Trophoblast cell (in vitro differentiated cells and primary cell): ENCODE measurements around the gene MRPL4.
A peak's percentile ranks its signal among the peaks of the same experiment; 100 is the strongest.

ENCODE experiments used
- DNase-seq, 2 donors: peaks; one replicate each; pipeline ENCODE4 v3.0.0-alpha.2; 2016
- H2AFZ ChIP-seq: 2 replicates; pipeline ENCODE4 v1.6.1; 2013; ENCODE audit warnings: low read length, moderate library complexity, mild to moderate bottlenecking; ENCODE audit not compliant: insufficient read depth, poor library complexity
- H2AK5ac ChIP-seq: 2 replicates; pipeline ENCODE4 v1.6.1; 2013; ENCODE audit warnings: mild to moderate bottlenecking, low read length
- H2BK120ac ChIP-seq: 2 replicates; pipeline ENCODE4 v1.6.1; 2013; ENCODE audit warnings: low read length, mild to moderate bottlenecking, moderate library complexity; ENCODE audit not compliant: insufficient read depth, poor library complexity
- H2BK12ac ChIP-seq: 2 replicates; pipeline ENCODE4 v1.6.1; 2013; ENCODE audit warnings: mild to moderate bottlenecking, low read length, moderate library complexity
- H2BK5ac ChIP-seq: 2 replicates; pipeline ENCODE4 v1.6.1; 2013; ENCODE audit warnings: low read length, low read depth, moderate library complexity, mild to moderate bottlenecking; ENCODE audit not compliant: poor library complexity
- H3K14ac ChIP-seq: 2 replicates; pipeline ENCODE4 v1.6.1; 2013; ENCODE audit warnings: mild to moderate bottlenecking, low read length
- H3K18ac ChIP-seq: 2 replicates; pipeline ENCODE4 v1.6.1; 2013; ENCODE audit warnings: mild to moderate bottlenecking, low read length
- H3K23ac ChIP-seq: 2 replicates; pipeline ENCODE4 v1.6.1; 2013; ENCODE audit warnings: low read length
- H3K27ac ChIP-seq: 2 replicates; pipeline ENCODE4 v1.5.1; 2013; ENCODE audit warnings: low read depth, mild to moderate bottlenecking, inconsistent platforms, low read length, moderate library complexity
- H3K27me3 ChIP-seq: 2 replicates; pipeline ENCODE4 v1.6.1; 2013; ENCODE audit warnings: inconsistent platforms, mild to moderate bottlenecking, low read length, moderate library complexity; ENCODE audit not compliant: insufficient read depth
- H3K36me3 ChIP-seq, 2 experiments: 1 replicate in 1 of 2; 2 replicates in 1 of 2; pipeline ENCODE4 v1.6.1; 2013; ENCODE audit warnings: low read length in 2 of 2, mild to moderate bottlenecking in 2 of 2, moderate library complexity in 1 of 2; ENCODE audit not compliant: insufficient read depth in 2 of 2, control insufficient read depth in 1 of 2
- H3K4ac ChIP-seq: 2 replicates; pipeline ENCODE4 v1.6.1; 2013; ENCODE audit warnings: low read depth, mild to moderate bottlenecking, low read length, moderate library complexity
- H3K4me1 ChIP-seq, 2 experiments: 1 replicate in 1 of 2; 2 replicates in 1 of 2; pipeline ENCODE4 v1.6.1; 2013; ENCODE audit warnings: low read length in 2 of 2, mild to moderate bottlenecking in 2 of 2, moderate library complexity in 1 of 2; ENCODE audit not compliant: insufficient read depth in 2 of 2, control insufficient read depth in 1 of 2
- H3K4me2 ChIP-seq: 2 replicates; pipeline ENCODE4 v1.6.1; 2013; ENCODE audit warnings: inconsistent platforms, mild to moderate bottlenecking, low read length, moderate library complexity
- H3K4me3 ChIP-seq: 2 replicates; pipeline ENCODE4 v1.5.1; 2013; ENCODE audit warnings: mild to moderate bottlenecking, low read depth, low read length, inconsistent platforms
- H3K79me1 ChIP-seq: one replicate; pipeline ENCODE4 v1.6.1; 2013; ENCODE audit warnings: low read length
- H3K79me2 ChIP-seq: 2 replicates; pipeline ENCODE4 v1.6.1; 2013; ENCODE audit warnings: low read length, mild to moderate bottlenecking; ENCODE audit not compliant: control insufficient read depth, insufficient read depth, poor library complexity
- H3K9ac ChIP-seq: 2 replicates; pipeline ENCODE4 v1.6.1; 2013; ENCODE audit warnings: mild to moderate bottlenecking, low read length
- H3K9me3 ChIP-seq: 2 replicates; pipeline ENCODE4 v1.6.1; 2013; ENCODE audit warnings: low read depth, mild to moderate bottlenecking, control low read depth, inconsistent platforms, low read length; ENCODE audit not compliant: insufficient read depth
- H4K12ac ChIP-seq: 2 replicates; pipeline ENCODE4 v1.6.1; 2013; ENCODE audit warnings: low read depth, mild to moderate bottlenecking, low read length, moderate library complexity
- H4K8ac ChIP-seq: 2 replicates; pipeline ENCODE4 v1.6.1; 2013; ENCODE audit warnings: low read depth, mild to moderate bottlenecking, low read length, moderate library complexity
- H4K91ac ChIP-seq: one replicate; pipeline ENCODE4 v1.6.1; 2013; ENCODE audit warnings: low read depth, mild to moderate bottlenecking, low read length, moderate library complexity
- WGBS: extraction: QIAGEN DNeasy Blood & Tissue Kit; methylation state at CpG from one replicate; pipeline ENCODE4 v1.1.7; 2013; ENCODE audit warnings: missing lambda C conversion rate; ENCODE audit not compliant: insufficient read length, insufficient coverage; ENCODE audit errors: extremely low coverage; 5-methylcytosine and 5-hydroxymethylcytosine counted together

Gene MRPL4

DNA sequence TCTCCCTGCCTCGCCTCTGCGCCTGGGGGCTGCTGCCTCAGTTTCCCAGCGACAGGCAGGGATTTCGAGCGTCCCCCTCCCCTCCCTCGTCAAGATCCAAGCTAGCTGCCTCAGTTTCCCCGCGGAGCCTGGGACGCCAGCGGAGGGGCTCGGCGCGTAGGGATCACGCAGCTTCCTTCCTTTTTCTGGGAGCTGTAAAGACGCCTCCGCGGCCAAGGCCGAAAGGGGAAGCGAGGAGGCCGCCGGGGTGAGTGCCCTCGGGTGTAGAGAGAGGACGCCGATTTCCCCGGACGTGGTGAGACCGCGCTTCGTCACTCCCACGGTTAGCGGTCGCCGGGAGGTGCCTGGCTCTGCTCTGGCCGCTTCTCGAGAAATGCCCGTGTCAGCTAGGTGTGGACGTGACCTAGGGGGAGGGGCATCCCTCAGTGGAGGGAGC, 18.2 kb downstream of the MRPL4 start:
- Histone ChIP-seq H3K4me2 (peak overlapping the region; percentile 59), H2BK120ac (peak overlapping the region; percentile 2), H3K9ac (no peak overlapping the region), H3K79me2 (no peaks in the 10 kb centered on the region), H3K4me3 (no peak overlapping the region), H3K4me1 (peaks cover 13 to 14% of the 10 kb centered on the region in 2 experiments), H4K8ac (peak overlapping the region; percentile 84), H4K12ac (peak overlapping the region; percentile 72), H2BK12ac (no peak overlapping the region), H3K79me1 (peaks cover 2% of the 10 kb centered on the region), H3K9me3 (no peaks in the 10 kb centered on the region), H3K27me3 (no peaks in the 10 kb centered on the region), H3K14ac (peak overlapping the region; percentile 9), H3K36me3 (no peaks in the 10 kb centered on the region), H2AK5ac (no peak overlapping the region), H2BK5ac (no peak overlapping the region), H2AFZ (peak overlapping the region; percentile 30), H3K27ac (no peak overlapping the region), H3K23ac (no peak overlapping the region), H3K18ac (no peak overlapping the region), H4K91ac (no peak overlapping the region), H3K4ac (no peak overlapping the region)
- no CpG with 5 or more reads among the region's 37 CpGs for WGBS
- peak; percentile 37 to 60 for DNase-seq

- Histone ChIP-seq H2AK5ac (no peak within 1 kb of the TSS), H4K12ac (peak within 1 kb of the TSS; percentile 72), H4K8ac (peak within 1 kb of the TSS; percentile 84), H2BK12ac (no peak within 1 kb of the TSS), H3K27ac (no peak within 1 kb of the TSS), H3K23ac (no peak within 1 kb of the TSS), H4K91ac (peak within 1 kb of the TSS; percentile 57), H3K18ac (no peak within 1 kb of the TSS), H3K9ac (no peak within 1 kb of the TSS), H3K4me2 (peak within 1 kb of the TSS; percentile 59), H3K4me3 (no peak within 1 kb of the TSS), H2BK120ac (peak within 1 kb of the TSS; percentile 2), H2AFZ (peak within 1 kb of the TSS; percentile 79), H3K4ac (no peak within 1 kb of the TSS), H2BK5ac (no peak within 1 kb of the TSS), H3K14ac (peak within 1 kb of the TSS; percentile 37), H3K4me1 (peaks cover 13 to 14% of the 10 kb centered on the region in 2 experiments), H3K79me1 (peaks cover 2% of the 10 kb centered on the region), H3K36me3 (no peaks in the 10 kb centered on the region), H3K9me3 (no peaks in the 10 kb centered on the region), H3K27me3 (no peaks in the 10 kb centered on the region), H3K79me2 (no peaks in the 10 kb centered on the region)
- WGBS = no CpG with 5 or more reads among the region's 51 CpGs
- DNase-seq = peak; percentile 91 to 97
Observed at GRCh38 chr19:10270616-10271394, 18.8 kb downstream of the MRPL4 start, which contains the start of gene ICAM1. Gene ICAM1, plus strand, starts transcription at chr19:10271120. Its CDS starts 40 bp downstream, at chr19:10271160.

GRCh38 chr19:10271543-10272086, 19.6 kb downstream of the MRPL4 start:
- H3K4me3 ChIP-seq = no peak overlapping the region
- H4K12ac ChIP-seq = no peak overlapping the region
- no peak overlapping the region for H3K4me2 ChIP-seq
- H3K79me1 ChIP-seq = peaks cover 2% of the 10 kb centered on the region
- H3K27ac ChIP-seq = no peak overlapping the region
- DNase-seq = peak; percentile 31 to 33
- H3K36me3 ChIP-seq = no peaks in the 10 kb centered on the region
- no peak overlapping the region for H4K8ac ChIP-seq
- H3K18ac ChIP-seq = no peak overlapping the region
- H3K9ac ChIP-seq = no peak overlapping the region
- H2BK5ac ChIP-seq = no peak overlapping the region
- H2BK120ac ChIP-seq = no peak overlapping the region
- H3K27me3 ChIP-seq = no peaks in the 10 kb centered on the region
- no CpG with 5 or more reads among the region's 12 CpGs for WGBS
- H2BK12ac ChIP-seq = no peak overlapping the region
- no peak overlapping the region for H2AK5ac ChIP-seq
- no peaks in the 10 kb centered on the region for H3K9me3 ChIP-seq
- H3K23ac ChIP-seq = no peak overlapping the region
- no peaks in the 10 kb centered on the region for H3K79me2 ChIP-seq
- H3K4ac ChIP-seq = no peak overlapping the region
- no peak overlapping the region for H3K14ac ChIP-seq
- H2AFZ ChIP-seq = no peak overlapping the region
- peaks cover 13 to 14% of the 10 kb centered on the region in 2 experiments for H3K4me1 ChIP-seq
- no peak overlapping the region for H4K91ac ChIP-seq

DNA sequence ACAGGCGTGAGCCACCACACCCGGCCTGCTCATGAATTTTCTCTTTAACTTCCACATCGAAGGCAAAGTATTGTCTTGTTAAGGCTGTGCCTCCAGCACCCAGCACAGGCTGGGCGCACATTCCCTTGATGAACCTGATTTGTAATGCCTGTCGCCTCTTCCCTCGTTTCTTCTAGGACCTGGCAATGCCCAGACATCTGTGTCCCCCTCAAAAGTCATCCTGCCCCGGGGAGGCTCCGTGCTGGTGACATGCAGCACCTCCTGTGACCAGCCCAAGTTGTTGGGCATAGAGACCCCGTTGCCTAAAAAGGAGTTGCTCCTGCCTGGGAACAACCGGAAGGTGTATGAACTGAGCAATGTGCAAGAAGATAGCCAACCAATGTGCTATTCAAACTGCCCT, 22.6 kb downstream of the MRPL4 start:
- Histone ChIP-seq H2AFZ (no peak overlapping the region), H3K27ac (no peak overlapping the region), H3K4me3 (no peak overlapping the region), H3K27me3 (no peaks in the 10 kb centered on the region), H3K18ac (no peak overlapping the region), H4K12ac (no peak overlapping the region), H3K4ac (no peak overlapping the region), H3K23ac (no peak overlapping the region), H2AK5ac (no peak overlapping the region), H3K79me2 (no peaks in the 10 kb centered on the region), H2BK5ac (no peak overlapping the region), H3K14ac (no peak overlapping the region), H4K8ac (no peak overlapping the region), H3K36me3 (no peaks in the 10 kb centered on the region), H4K91ac (no peak overlapping the region), H2BK12ac (no peak overlapping the region), H3K4me1 (peaks cover 13 to 14% of the 10 kb centered on the region in 2 experiments), H3K79me1 (peaks cover 2% of the 10 kb centered on the region), H3K9ac (no peak overlapping the region), H3K9me3 (no peaks in the 10 kb centered on the region), H3K4me2 (no peak overlapping the region), H2BK120ac (no peak overlapping the region)
- WGBS = no CpG with 5 or more reads among the region's 10 CpGs
- DNase-seq = no peak
